HG03135 (cell line): Measurements from ENCODE around the gene PCMT1.
A peak's percentile ranks its signal among the peaks of the same experiment; 100 is the strongest.
"Not testable (repeated sequence)": the region's sequence is repeated elsewhere in the genome, so short reads cannot be mapped to it uniquely, and the experiment has no call there.

Experiments
- ATAC-seq: cut with Tn5 transposase; IDR thresholded peaks from one replicate; pipeline ENCODE4 v1.9.1; 2021; ENCODE audit warnings: mild to moderate bottlenecking, moderate library complexity; ENCODE audit not compliant: unreplicated experiment

Gene PCMT1

DNA sequence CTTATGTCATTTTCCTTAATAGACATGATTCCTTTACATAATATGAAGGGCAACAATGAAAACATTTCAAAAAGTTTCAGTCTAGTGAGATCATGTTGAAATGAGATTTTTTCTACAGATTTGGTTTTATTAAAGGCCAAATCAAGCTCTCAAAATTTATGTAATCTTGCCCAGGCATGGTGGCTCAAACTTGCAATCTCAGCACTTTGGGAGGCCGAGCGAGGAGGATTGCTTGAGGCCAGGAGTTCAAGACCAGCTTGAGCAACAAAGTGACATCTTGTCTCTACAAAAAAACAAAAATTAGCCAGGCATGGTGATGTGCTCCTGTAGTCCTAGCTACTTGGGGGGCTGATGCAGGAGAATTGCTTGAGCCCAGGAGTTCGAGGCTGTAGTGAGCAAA, 63.8 kb downstream of the PCMT1 start:
- ATAC-seq: no peak

GRCh38 chr6:149815788-149816187, 66.2 kb downstream of the PCMT1 start:
- no peak for ATAC-seq

DNA sequence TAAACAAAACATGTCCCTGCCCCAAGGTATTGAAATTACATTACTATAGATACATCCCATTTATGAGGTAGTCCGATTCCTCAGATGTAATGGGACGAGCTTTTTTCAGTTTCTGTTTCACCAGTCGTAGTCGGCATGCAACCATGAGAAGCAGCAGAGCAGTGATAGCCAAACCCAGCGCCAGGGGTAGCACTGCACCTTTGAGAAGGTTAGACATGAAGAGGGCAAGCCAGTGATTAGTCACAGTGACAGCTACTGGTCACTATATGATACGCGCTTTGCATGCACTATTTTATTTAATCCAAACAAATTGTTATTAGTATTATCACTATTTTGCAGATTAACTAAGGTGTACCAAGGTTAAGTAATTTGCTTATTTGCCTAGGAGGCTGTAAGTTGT, 71.0 kb downstream of the PCMT1 start:
- no peak for ATAC-seq

GRCh38 chr6:149821492-149821891, 72.0 kb downstream of the PCMT1 start:
- no peak for ATAC-seq

DNA sequence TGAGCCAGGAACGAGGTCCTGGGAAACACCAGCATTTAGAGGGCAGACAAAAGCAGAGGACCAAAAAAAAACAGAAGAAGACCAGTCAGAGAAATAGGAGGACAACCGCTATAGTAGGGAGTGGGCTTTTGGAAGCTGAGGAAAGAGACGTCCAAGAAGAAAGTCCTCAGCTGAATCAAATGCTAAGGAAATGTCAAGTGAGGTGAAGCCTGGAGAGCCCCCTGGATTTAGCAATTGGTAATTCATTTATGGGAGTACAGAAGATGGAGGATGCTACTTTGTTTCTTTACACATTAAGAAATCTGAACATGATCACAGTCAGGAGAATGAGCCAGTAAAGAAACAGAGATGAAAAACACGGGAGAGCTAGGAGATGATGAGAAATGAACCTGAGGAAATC, 73.5 kb downstream of the PCMT1 start:
- no peak for ATAC-seq

- ATAC-seq: no peak
Observed at GRCh38 chr6:149825292-149825691, 75.8 kb downstream of the PCMT1 start.

DNA sequence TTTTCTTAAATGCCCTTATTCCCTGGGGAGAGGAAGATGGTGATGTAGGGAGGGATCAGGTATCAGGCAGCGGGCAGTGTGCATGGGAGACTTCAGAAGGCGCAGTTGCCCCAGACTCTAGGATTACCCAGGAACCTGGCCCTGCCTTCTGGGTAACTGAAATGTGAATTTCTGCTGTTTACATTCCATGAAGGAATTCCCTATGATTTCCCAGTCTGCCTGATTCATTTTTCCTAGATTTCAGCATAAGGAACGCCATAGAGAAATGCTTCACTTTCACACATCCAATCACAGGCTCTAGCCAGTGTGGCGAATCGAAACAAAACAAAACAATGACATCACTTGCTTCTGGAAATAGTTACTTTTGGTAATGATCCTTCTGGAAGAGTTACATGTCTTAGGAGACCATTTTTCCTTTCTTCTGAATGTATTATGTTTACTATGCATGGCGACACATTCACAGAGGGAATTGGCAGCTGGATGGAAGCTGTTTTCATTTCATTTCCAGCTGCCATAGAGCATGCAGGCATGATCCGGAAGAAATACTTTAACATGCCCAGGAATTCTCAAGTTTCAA, 81.3 kb downstream of the PCMT1 start:
- no peak for ATAC-seq

DNA sequence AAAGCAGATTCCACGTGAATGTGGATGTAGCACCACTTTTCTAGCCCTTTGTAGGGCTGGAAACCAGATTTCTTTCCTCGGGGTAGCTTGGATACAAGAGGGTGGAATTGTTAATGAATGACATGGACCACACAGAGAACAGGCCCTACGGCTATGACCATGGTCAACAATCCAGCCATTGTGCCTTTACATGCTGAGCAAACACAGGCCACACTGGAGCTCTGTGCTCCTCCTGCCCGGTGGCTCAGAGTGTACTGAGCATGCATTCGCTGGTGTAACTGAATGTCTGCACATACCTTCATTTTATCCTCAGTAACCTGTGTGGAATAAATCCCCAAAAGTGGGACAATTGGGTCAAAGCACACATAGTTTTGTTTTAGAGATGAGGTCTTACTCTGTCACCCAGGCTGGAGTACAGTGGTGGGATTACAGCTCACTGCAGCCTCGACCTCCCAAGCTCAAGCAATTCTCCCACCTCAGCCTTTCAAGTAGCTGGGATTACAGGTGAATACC, 81.8 kb downstream of the PCMT1 start:
- ATAC-seq: no peak

- ATAC-seq: no peak
Observed at GRCh38 chr6:149833651-149834050, 84.1 kb downstream of the PCMT1 start.

GRCh38 chr6:149834513-149835481, 85.3 kb downstream of the PCMT1 start:
- no peak for ATAC-seq

GRCh38 chr6:149840345-149841075, 91.0 kb downstream of the PCMT1 start:
- ATAC-seq: no peak

- no peak for ATAC-seq
Observed at GRCh38 chr6:149842331-149842730, 92.8 kb downstream of the PCMT1 start.

- ATAC-seq: no peak
Observed at GRCh38 chr6:149843051-149843633, 93.6 kb downstream of the PCMT1 start.

DNA sequence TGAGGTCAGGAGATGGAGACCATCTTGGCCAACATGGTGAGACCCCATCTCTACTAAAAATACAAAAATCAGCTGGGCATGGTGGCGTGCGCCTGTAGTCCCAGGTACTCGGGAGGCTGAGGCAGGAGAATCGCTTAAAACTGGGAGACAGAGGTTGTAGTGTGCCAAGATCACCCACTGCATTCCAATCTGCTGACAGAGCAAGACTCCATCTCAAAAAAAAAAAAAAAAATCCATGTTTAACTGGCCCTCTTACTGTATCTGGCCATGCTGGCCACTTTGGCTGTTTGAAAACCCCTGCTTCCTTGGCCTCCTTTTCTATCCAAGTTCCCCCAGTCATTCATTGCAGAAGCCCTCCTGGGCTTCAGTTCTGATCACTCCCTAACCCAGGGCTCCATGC, 94.5 kb downstream of the PCMT1 start:
- not testable (repeated sequence) for ATAC-seq

DNA sequence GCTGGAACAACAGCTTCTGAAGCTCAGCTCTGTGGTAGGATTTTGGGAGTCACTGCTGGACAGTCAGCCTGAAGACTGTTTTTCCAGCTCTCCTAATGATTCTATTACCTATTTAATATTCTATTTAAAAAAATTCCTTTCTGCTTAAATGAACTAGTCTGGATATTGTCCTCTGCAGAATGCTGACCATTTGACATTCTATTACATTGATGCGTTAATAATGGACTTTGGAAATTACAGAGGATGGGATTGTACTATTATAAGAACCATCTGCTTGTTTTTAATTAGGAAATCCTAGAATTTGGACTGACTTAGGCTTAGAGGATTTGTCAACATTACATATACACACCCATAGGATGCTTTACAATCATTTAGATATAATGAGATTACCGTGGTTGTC, 94.9 kb downstream of the PCMT1 start:
- ATAC-seq: no peak

DNA sequence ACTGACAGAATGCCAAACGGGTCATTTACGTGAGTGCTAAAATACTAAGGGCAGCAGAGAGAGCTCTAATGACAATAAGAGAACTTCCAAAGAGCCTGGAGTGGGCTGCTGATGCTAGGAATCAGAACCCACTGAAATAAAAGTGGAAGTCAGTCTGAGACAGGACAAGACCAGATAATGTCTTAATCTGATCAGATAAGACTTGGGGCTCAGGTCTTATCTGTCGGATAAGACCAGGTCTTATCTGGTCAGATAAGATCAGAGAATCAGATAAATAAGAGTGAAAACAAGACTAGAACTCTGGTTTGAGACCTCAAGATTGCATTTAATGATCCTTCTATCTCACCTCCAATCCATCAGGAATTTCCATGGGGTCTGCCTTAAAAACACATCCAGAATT, 96.0 kb downstream of the PCMT1 start:
- ATAC-seq: no peak

DNA sequence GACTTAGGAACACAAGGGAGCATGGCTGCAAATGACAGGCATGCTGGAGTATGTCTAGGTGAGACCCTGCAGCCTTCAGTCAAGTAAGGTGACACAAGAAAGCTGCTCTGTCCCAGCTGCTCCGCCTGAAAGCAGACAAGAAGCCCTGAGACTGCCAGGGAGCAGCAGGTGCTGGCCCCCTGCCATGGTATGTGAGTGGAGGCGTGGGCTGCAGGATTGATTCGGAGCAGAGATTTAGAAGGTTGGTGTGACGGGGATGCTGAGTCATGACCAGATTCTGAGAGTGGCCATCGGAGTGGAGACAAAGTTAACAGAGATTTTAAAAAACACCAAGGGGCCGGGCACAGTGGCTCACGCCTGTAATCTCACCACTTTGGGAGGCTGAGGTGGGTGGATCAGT, 96.8 kb downstream of the PCMT1 start:
- no peak for ATAC-seq

GRCh38 chr6:149847939-149848267, 98.4 kb downstream of the PCMT1 start:
- ATAC-seq: no peak

DNA sequence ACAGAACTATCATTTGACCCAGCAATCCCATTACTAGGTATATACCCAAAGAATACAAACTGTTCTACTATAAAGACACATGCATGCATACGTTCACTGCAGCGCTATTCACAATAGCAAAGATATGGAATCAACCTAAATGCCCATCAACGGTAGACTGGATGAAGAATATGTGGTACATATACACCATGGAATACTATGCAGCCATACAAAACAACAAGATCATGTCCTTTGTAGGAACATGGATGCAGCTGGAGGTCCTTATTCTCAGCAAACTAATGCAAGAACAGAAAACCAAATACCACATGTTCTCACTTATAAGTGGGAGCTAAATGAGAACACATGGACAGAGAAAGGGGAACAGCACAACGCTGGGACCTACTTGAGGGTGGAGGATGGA, 98.8 kb downstream of the PCMT1 start:
- ATAC-seq: not testable (repeated sequence)

GRCh38 chr6:149851461-149852110, 102.0 kb downstream of the PCMT1 start:
- no peak for ATAC-seq

- ATAC-seq: peak; percentile 57
Observed at GRCh38 chr6:149852180-149852579, 102.6 kb downstream of the PCMT1 start.
